HT1080 (cell line): ENCODE measurements around the gene PCDH9. TPM values are rescaled to one million over a fixed set of nuclear protein-coding genes. Genes with fewer than 3 reads are reported as not detected.

Source experiments
- DNase-seq: peaks from one replicate; pipeline ENCODE4 v3.0.0-alpha.2; 2015; ENCODE audit warnings: low read depth
- total RNA-seq: library from RNA; depleted of rRNA; stranded (reverse); fragments of >200 nt; shearing (Covaris generic); gene quantifications from 2 replicates; pipeline ENCODE4 v1.2.3, GENCODE V29; 2014

Gene PCDH9
- total RNA-seq, 1 experiment from 2014 or later, result 0.92 TPM

DNA sequence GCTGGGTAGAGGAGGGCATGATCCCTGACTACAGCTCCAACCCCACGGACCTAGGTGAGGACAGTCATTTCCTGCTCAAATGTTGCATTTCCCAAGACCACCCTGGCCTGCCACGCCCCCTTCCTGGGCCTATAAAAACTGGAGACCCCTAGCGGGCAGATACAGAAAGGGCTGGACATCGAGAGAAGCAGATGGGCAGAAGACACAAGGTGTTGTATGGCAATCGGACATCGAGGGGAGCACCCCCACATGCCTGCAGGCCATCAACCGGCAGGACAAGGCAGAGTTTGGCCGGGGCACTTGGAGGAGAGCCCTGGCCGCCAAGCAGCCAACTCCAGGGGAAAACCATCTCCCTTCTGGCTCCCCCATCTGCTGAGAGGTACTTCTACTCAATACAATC lies 746.4 kb downstream of the PCDH9 start:
- DNase-seq, result no peak

DNA sequence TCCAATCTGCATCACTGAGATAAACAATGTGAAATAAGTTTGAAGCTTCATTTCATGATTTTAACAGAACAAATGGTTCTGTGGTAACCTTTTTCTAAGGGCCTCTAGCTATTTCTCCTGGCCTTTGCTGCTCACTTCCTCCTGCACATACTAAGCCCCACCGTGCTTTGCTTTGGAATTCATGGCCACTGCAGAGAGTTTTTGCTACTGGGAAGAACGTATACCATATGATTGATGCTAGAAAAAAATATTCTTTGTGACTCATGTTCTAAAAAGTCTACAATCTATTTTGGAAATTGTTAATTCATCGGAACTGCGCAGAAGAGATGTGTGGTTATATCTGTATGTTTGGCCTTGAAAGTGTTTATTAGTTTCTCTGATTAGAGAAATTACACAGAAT lies 747.3 kb downstream of the PCDH9 start:
- no peak for DNase-seq

DNA sequence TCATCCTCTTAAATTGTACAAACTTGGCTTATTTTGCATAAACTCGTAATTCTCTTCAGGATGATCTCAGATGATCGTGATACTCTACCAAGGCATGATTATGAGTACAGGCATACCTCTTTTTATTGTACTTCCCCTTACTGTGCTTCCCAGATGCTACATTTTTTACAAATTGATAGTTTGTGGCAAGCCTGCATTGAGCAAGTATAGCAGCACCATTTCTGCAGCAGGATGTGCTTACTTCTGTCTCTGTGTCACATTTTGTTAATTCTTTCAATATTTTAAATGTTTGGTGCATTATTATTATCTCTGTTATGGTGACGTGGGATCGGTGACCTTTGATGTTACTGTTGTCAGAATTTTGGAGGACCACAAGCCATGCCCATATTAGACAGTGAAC lies 752.3 kb downstream of the PCDH9 start:
- no peak for DNase-seq

DNA sequence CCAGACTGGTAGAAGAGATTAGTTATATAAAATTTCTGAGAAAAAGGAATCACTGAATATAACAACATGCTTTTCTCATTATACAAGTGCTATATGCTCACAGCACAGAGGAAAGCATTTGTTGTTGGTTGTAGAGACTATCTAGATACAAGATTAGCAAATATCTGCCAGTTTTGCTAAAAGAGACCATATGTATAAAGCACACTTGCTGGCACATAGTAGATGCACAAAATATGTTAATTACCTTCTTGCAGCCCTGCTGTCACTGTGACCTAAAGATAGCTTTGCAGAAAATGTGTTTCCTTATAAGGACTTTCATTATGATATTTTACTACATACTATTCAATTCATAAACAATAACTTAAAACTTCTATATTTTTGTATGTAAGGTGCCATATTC lies 755.1 kb downstream of the PCDH9 start:
- no peak for DNase-seq

DNA sequence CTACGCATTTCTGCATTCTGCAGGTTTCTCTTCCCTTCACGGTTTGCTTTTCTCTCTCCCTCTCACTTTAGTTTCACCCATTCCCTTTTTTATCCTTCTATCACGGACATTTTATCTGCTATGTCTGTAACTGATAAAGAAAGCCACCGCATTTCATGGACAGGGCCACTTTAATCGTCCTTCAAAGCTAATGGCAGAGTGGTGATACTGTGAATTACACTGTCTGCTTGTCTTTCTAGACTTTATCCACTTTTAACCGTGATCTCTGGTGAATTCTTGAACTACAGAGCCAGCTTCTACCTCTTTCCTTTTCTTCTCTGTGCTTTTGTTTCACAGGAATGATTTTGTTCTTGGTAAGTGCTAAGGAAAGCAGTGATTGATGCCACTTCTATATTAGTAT lies 760.4 kb downstream of the PCDH9 start:
- DNase-seq, result no peak

DNA sequence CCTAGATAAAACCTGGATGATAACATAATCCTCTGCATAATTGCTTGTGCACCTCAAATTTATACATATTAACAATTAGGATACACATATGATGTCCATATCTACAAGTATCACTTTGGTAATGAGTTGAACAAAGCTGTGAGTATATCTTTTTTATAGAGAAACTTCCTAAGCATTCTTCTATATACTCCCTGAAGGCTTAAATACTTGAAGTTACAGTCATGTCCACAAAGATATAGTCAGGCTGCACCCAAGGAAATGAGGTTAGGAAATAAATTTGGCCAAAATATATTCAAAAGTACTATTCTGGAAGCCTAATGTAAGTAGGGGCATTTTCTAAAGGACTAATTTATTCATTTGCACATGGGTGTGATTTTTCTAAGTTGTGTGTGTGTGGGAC lies 761.5 kb downstream of the PCDH9 start:
- DNase-seq, result no peak

DNA sequence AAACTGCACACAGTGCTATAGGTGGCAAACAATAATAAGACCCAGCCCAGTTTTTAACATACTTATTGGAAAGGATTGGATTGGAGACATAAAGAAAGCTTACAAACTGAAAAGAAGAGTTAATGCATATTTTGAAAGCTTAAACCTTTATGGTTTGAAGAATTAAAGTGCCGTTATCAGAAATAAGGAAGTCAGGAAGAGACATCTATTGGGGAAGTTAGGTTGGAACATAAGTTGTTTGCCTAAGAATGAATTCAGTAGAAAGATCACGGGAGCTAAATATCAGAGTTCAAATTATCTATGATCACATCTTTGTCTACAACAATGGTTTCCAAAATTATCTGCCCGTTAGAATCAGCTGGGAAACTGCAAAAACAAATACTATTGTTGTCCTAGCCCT lies 767.9 kb downstream of the PCDH9 start:
- no peak for DNase-seq

DNA sequence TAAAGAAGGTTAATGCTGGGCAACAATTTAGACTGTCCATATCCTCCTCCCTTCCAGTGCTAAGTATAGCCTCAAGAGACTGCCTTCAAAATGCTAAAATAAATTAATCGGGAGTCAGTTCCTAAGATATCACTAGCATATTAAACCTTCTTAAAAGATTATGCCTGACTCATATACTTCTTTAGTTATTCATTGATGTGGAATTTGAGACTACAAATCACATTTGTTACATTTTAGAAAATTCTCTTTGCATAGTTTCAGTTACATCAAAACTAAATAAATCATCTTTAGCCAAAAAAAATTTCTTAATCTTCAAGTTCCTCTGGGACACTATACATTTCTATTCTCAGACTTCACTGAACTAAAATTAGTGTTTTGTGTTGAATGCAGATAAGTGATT lies 769.1 kb downstream of the PCDH9 start:
- no peak for DNase-seq

DNA sequence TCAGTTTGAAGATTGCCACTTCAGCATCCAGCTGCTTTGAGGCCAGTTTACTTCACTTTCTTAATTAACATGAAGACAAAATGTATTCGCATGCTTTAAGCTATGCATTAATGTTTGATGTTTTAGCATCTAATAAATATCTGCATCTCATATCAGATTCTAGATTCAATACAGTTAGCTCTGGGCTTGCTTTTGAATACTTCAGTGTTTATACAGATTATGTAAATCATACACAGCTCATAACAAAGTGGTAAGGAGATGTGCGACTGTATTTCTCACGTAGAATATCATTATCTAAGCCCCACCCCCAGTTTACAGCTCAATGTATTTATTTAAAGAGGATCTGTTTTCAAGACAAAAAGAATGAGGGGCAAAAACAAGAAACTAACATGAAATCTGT lies 770.5 kb downstream of the PCDH9 start:
- DNase-seq, result no peak

DNA sequence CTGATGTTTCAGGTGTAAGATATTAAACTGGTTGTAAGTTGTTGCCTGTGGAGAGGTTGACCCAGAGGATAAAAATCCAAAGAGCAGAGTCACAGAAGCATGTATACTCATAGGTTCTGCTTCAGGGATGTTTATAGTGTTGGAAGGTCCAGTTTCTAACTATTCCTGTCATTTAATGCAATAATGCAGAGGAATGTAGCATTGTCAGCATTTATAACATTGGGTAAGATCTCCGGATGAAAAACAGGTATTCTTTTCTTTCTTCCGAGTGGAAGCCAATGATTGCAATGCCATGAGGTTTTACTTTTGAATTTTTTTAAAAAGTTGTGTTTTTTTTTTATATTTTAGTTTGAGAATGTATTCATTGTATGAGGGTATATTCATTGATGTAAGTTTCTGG lies 771.0 kb downstream of the PCDH9 start:
- DNase-seq, result no peak

DNA sequence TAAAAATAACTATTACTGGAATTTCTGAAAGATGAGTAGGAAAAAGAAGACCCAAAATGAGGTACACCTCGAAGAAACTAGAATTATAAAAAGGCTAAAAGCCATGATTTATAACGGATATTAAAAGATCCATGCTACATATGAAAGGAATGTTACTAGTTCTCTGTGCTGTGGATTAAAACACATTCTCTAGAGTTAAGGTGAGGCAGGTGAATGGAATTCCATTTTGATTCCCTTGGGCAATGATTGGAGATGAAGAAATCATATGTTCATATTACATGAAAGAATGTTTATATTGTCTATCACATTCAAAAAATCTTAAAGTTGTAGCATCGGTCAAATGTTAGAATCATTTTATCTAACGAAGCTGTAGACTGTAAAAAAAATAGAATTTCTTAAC lies 783.7 kb downstream of the PCDH9 start:
- no peak for DNase-seq

DNA sequence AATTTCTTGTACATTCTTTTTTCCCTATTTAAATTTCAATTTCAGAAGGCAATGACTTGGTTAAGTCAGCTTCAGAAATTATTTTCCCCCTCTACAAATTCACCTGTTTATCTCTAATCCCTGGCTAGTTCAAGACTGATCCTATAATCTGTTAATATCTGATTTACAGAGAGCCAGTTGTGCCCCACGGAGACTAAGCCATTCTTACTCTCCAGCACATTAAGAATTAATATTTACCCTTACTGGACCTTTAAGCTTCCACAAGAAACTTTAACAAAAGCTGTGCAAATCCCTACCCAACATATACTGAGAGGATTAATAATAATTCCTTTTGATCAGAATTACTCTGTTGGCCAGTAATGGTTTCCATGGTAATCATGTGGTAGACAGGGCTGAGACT lies 786.2 kb downstream of the PCDH9 start:
- DNase-seq, result no peak

DNA sequence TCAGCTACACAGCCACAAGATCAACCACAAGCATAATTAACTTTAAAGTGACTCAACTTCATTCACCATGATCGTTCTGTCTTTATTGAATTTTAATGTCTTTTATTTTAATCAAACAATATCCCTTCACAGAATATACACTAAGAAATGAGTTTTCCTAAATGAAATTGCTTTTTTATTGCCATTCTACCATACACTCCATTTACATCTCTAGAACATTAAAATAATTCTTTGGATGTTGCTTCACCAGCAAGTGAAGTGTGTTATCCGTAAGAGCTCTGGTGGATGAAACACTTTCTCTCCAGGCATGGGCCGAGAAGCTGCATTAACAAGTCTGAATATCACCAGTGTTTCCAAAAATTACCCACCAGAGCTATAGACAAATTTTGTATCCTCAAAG lies 789.2 kb downstream of the PCDH9 start:
- no peak for DNase-seq

DNA sequence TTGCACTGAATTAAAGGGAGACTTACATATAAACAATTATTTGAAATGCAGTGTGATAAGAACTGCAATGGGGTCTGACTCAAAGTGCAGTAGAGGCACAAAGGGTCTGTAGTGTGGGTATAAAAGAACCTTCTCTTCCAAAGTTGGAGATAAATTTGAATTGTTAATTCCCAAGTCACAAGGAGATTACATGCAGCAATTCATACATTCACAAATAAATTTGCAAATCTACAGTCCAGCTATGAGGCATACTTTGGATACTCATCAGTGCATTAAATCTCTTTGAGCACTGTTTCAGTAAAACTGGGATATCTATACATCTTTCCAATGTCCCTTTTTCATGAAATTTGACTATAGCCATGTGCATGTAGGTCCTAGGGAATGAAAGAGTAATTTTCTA lies 799.4 kb downstream of the PCDH9 start:
- DNase-seq, result no peak

DNA sequence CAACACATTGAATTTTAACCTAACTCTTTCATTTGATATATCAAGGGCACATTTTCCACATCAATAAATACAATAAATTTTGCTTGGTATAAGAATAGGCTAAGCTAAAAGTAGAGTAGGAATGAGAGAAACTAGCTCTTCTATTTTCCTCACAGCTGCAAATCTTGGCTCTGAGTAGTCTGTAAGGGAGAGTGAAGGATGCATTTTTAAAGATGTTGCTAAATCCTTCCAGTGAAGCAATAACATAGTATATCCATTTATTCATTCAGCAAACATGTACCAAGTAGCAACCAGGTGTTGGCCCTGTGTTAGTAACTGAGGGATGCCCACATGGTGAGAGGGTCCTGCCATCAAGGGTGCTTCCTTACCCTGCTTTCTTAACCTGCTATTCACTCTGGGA lies 799.9 kb downstream of the PCDH9 start:
- DNase-seq, result no peak

DNA sequence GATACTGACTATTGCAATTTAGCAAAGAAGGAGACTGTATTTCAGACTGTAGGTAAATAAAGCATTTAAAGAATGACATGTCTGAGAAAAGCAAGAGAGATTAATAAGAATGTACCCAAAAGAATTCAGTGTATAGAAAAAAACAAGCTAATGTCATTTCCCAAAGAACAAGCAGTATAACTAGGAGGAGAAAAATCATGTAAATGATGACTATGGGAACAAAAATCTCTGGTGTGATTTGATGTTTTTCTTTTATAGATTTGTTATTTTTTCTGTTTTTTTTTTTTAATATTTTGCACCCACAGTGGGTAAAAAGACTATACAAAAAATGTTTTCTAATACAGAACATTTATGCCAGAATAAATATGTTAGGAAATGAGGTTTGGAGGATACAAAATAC lies 801.0 kb downstream of the PCDH9 start:
- no peak for DNase-seq

DNA sequence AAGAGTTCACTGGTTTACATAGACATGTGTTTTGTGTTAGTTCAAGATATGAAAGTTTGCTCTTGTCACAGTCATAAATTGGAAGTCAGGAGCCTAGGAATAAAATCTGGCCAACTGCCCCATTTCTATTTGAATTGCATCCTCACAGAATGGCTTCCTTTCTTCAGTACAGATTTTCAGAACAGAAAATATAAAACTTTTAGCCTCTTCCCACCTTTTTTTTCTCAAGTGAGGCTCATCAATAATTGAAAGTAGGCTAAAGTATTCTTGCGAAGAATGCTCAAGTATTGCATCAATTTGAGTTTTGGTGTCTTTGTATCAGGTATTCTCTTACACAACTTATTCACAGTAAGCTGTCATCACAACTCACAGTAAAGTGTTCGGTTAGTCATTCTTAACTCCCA lies 802.7 kb downstream of the PCDH9 start:
- no peak for DNase-seq

DNA sequence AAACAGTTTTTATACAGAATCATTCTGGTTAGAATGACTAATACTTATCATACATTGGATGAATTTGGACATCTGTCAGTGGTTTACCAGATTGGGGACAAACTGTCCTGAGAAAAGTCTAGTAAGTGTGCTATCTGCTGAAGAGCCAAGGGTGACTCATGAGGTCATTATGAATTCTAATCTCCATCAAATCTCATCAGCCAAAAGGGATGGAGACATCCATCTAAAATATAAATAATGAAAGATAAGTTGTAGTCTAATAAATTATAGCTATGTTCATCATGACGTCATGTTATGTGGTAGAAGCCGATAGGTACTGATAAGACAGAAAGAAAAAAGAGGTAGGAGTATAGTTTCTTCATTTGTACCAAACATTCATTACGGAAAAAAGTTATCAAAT lies 804.4 kb downstream of the PCDH9 start:
- no peak for DNase-seq

DNA sequence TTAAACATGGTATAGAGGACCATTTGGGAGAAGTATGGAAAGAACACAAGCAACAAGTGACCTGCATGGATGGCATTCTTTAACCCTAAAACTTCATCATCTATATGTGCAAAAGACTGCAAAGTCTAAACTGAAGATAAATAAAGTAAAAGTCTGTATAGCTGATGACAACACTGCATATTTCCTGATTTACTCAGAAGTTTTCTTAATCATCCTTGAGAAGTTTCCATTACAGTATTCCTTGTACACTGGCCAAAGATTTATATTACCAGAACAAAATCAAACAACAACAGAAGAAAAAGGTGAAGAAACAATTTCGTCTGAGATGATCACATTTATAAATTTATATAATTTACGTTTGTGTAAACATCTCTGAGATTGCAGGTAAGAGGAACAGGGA lies 805.7 kb downstream of the PCDH9 start:
- DNase-seq, result no peak

DNA sequence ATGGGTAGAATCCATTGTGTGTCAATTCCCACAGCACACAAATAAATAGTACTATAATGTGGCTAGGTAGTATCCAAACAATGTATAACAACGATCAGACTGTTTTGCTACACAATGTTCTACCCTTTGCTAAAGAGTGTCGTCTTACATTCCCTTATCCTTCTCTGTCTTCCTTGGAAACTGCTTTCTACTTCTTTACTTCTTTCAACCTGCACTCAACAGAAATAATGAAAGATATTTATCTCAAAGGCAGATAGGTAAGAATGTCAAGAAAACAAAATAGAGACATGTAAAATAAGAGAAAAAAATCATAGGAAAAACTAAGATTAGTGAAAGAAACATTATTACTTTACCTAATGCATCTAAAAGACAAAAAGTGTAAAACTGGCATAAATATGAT lies 814.7 kb downstream of the PCDH9 start:
- DNase-seq, result no peak

DNA sequence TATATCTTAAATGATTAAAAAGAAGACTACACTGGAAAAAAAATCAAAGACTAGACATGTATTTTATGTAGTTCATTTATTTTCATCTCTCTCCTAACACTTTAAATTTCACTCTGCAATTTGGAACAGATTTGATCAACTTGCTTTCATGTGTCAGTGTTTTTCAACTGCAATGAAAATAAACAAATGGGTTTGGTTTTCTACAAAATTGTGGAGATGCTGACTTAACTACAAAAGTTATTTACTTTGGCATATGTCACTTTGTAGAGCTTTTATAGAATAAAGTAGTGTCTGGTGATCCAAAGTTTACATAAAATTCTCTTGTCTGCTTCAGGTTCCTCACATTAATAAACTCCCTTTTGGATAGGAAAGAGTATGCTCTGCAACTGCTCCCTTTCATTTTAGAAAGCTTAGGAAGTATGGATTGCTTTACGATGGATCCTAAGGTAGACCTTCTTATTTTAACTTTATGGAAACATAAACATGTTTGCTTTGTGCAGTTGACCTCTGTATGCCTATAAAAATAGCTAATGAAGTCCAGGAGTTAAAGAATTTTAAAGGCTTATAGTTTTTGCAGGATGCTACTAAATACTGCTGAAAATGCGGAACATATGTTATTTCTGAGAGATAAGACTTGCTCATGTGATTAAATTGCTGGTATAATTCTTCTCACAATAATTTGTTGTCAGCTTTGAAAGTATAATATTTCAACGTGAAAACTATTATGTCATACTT lies 815.9 kb downstream of the PCDH9 start:
- no peak for DNase-seq

DNA sequence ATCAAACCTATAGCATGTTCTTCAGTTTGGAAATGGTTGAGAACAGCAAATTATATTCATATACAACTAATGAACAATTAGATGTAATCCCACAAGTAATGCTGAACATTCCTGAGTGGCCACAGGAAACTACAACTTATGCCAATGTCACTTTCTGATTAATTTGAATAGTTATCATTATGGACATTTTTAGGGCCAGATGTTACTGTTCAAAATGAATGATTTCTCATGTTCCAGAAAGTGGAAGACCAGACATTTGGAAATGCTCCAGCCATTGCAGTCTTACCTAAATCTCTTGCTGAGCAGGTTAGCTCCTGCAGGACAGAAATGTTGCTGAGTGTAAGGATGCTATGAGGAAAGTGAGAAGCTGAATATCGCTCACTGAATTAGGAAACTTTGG lies 819.8 kb downstream of the PCDH9 start:
- DNase-seq, result no peak

DNA sequence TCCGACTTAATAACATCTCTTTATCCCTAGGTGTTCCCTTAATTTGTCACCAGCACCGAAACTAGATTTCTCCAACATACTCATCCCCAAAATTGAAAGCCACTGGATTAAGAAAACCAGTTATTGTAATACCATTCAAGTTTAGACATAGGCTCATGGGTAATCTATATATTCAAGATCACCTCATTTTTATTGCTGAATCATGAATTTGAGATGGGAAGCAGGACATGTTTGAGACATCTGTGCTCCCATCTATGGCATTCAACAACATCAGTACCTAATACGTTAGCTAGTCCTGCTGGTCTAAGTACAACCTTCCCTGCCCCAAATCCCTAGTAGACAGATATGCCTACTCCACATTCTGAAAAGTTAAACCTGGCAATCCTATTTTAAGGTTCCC lies 820.6 kb downstream of the PCDH9 start:
- DNase-seq, result no peak

DNA sequence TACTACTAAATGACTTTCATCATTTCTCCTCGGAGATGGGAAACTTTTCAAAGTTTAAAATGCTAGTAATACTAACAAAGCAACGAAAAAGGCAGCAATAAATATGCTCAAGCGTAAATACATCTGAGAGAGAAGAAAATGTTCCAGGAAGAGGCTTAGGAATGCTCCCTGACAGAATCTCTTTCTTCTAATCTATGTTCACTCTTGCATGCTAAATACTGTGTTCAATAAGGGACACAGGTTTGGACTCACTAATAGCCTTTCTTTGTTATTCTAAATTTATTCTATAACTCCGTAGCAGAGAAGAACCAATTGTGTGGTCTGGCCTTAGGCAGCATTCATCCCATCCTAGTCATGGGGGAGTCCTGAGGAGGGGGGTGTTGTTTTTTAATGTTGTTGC lies 823.0 kb downstream of the PCDH9 start:
- no peak for DNase-seq
